CD4-positive, alpha-beta T cell (primary cell): ENCODE results near the gene COL23A1. TPM values are rescaled to one million over a fixed set of nuclear protein-coding genes. Genes with fewer than 3 reads are reported as not detected.

Source experiments
- ATAC-seq: fragments of 200-7000 bp; cut with Tn5 transposase; one replicate; pipeline ENCODE4 v1.10.0; 2022; ENCODE audit warnings: mild to moderate bottlenecking; ENCODE audit not compliant: poor library complexity
- CTCF ChIA-PET: fragments of 350-600 bp; sonication (Branson Sonifier 250); formaldehyde crosslinking; loops from one replicate; lab custom pipeline; 2021; ENCODE audit warnings: antibody characterized with exemption, inconsistent platforms; lab: Charles Lee
- POLR2A ChIA-PET: fragments of 350-600 bp; sonication (Branson Sonifier 250); formaldehyde crosslinking; loops from one replicate; lab custom pipeline; 2021; ENCODE audit warnings: antibody characterized with exemption, inconsistent platforms; lab: Charles Lee
- DNase-seq, 14 experiments: peaks; one replicate each; pipeline ENCODE4 v3.0.0-alpha.2; 2013 to 2020; ENCODE audit warnings: mixed read lengths in 2 of 14
- H3K27ac ChIP-seq, 2 donors: one replicate each; pipeline versions ENCODE4 v1.5.1 to v1.7.0; 2013; ENCODE audit warnings: low read length in 2 of 2, low read depth in 1 of 2, mild to moderate bottlenecking in 1 of 2
- H3K27me3 ChIP-seq, 2 experiments: 1 replicate in 1 of 2; 2 replicates in 1 of 2; pipeline versions ENCODE4 v1.6.1 to v1.7.0; 2013; ENCODE audit warnings: low read length in 2 of 2, control low read depth in 1 of 2, mild to moderate bottlenecking in 1 of 2, moderate library complexity in 1 of 2; ENCODE audit not compliant: insufficient read depth in 2 of 2, control insufficient read depth in 1 of 2
- H3K36me3 ChIP-seq: one replicate; pipeline ENCODE4 v1.6.1; 2013; ENCODE audit warnings: low read length, control low read depth; ENCODE audit not compliant: insufficient read depth
- H3K4me1 ChIP-seq: one replicate; pipeline ENCODE4 v1.6.1; 2013; ENCODE audit warnings: low read length, control low read depth; ENCODE audit not compliant: insufficient read depth
- H3K4me3 ChIP-seq: one replicate; pipeline ENCODE4 v1.5.1; 2013; ENCODE audit warnings: mild to moderate bottlenecking, low read length, moderate library complexity
- H3K9me3 ChIP-seq, 2 experiments: 1 replicate in 1 of 2; 2 replicates in 1 of 2; pipeline versions ENCODE4 v1.6.1 to v1.7.0; 2013; ENCODE audit warnings: low read length in 2 of 2, mild to moderate bottlenecking in 2 of 2, control low read depth in 1 of 2, moderate library complexity in 1 of 2; ENCODE audit not compliant: control insufficient read depth in 1 of 2, insufficient read depth in 1 of 2
- H3K27ac Mint-ChIP-seq: one replicate; pipeline ENCODE4 v1.8.0; 2020; ENCODE audit warnings: mixed read lengths
- H3K27me3 Mint-ChIP-seq: one replicate; pipeline ENCODE4 v1.8.0; 2021; ENCODE audit warnings: mixed read lengths
- H3K36me3 Mint-ChIP-seq: one replicate; pipeline ENCODE4 v1.8.0; 2021; ENCODE audit warnings: low read depth, mixed read lengths
- H3K4me1 Mint-ChIP-seq: one replicate; pipeline ENCODE4 v1.8.0; 2021; ENCODE audit warnings: low read depth, mixed read lengths
- H3K4me3 Mint-ChIP-seq: one replicate; pipeline ENCODE4 v1.8.0; 2020; ENCODE audit warnings: mild to moderate bottlenecking, mixed read lengths
- H3K9me3 Mint-ChIP-seq: one replicate; pipeline ENCODE4 v1.8.0; 2020; ENCODE audit warnings: mixed read lengths
- CTCF ChIP-seq: fragments of 200-600 bp; IDR thresholded peaks from one replicate; pipeline ENCODE4 v1.8.0; 2022; ENCODE audit warnings: antibody characterized with exemption, mild to moderate bottlenecking
- intact Hi-C, 2 experiments: fragments of 100-400 bp; cut with DNase I in 1 of 2; cut with micrococcal nuclease in 1 of 2; formaldehyde crosslinking; loops; one replicate each; pipeline versions ENCODE4 v1.15.1 to v1.9.0; 2023 to 2025; cut with DNase I, micrococcal nuclease
- total RNA-seq, 174 experiments: library from RNA in 2 of 174; stranded (reverse) in 2 of 174; gene quantifications; one replicate each; pipeline ENCODE4 v1.2.3 and lab custom pipeline; 2021 to 2026

The COL23A1 gene
- total RNA-seq, 2 experiments from 2014 or later, result not detected

DNA sequence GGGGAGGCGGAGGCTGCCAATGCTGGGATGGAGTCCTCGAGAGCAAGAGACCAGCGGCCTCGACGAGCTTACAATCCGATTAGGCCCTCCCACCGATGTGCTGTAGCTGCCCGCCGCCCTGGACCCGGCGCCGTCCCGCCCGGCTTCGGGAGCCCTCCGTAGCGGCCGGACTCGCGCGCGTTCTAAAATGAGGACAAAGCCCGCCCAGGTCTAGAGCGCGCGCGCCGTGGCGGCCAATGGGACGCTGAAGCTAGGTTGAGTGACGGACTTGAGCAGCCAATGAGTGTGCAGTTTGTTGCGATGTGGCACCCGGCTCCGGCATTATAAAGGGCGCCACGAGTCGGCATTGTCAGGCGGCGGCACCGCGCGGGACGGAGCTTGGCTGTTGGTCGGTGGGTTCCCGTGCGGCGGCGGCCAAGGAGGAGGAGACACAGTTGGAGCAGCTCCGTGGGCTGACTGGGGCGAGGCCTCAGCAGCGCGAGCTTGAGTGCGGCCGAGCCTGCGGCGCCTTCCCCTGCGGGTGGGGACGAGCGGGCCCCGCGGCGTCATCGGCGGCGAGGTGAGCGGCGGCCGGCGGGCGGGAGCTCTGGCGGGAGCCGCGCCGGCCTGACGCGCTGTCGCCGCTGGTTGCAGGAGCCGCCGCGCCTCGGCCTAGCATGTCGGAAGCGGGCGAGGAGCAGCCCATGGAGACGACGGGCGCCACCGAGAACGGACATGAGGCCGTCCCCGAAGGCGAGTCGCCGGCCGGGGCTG, 385.8 kb downstream of the COL23A1 start, which contains the start of gene HNRNPAB:
TSS of gene HNRNPAB (plus strand) at position 352 of the 753 bp plus-strand sequence. CDS start at position 657, 305 bp downstream.
- ATAC-seq, result peak; percentile 81
- Mint-ChIP-seq H3K9me3 (no peaks in the 10 kb centered on the region), H3K4me3 (peak within 1 kb of the TSS; percentile 100), H3K27ac (peak within 1 kb of the TSS; percentile 93), H3K27me3 (peaks cover 4% of the 10 kb centered on the region), H3K4me1 (peaks cover 40% of the 10 kb centered on the region), H3K36me3 (peaks cover 46% of the 10 kb centered on the region)
- no peak for TF ChIP-seq CTCF
- peak; percentile 93 to 99 (median 97) for DNase-seq
- intact Hi-C loops, result loop anchor here in 1 of 2 experiments (5.0 to 10.0 kb wide), 2 partner anchors 652 to 1560 kb away; partner anchors contain the start of genes FAM193B and TSPAN17
- peaks cover 32% of the 10 kb centered on the region for H3K36me3 ChIP-seq
- POLR2A ChIA-PET, result interaction anchor here (0.7 to 2.2 kb wide), 24 partner anchors 9 to 1843 kb away, joined by 3 to 19 read pairs (median 4); partner anchors contain the start of genes CLK4, FAF2, HNRNPH1 and KIAA1191
- H3K9me3 ChIP-seq, result no peaks in the 10 kb centered on the region
- no peaks in the 10 kb centered on the region for H3K27me3 ChIP-seq
- peaks cover 35% of the 10 kb centered on the region for H3K4me1 ChIP-seq
- H3K27ac ChIP-seq, result peak within 1 kb of the TSS; percentile 29 to 62
- CTCF ChIA-PET, result interaction anchor here (1.1 to 1.4 kb wide), 3 partner anchors 31 to 83 kb away, joined by 3 to 7 read pairs (median 3); partner anchors contain the start of gene NHP2
- H3K4me3 ChIP-seq, result peak within 1 kb of the TSS; percentile 97

DNA sequence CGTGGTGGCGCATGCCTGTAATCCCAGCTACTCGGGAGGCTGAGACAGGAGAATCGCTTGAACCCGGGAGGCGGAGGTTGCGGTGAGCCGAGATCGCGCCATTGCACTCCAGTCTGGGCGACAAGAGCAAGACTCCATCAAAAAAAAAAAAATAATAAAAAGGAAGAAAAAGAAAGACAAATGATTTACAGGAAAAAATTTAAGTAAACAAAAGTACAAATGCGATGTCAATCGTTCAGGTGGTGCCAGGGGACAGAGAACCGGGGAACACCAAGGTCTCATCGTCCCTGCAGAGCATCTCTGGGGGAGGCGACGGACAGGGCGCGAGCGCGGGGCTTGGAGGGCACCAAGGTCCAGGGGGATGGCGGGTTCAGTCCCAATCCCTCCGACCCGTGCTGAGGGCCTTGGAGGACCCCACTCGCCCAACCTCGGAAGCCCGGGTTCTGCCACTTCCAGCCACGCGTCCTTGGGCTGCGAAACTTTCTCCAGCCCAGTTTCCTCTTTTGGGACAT, 386.5 kb downstream of the COL23A1 start:
- H3K4me3 ChIP-seq, result peak overlapping the region; percentile 97
- intact Hi-C loops, result loop anchor here in 1 of 2 experiments (5.0 to 10.0 kb wide), 2 partner anchors 651 to 1559 kb away; partner anchors contain the start of genes FAM193B and TSPAN17
- ChIA-PET POLR2A (interaction anchor here (0.7 to 2.2 kb wide), 22 partner anchors 10 to 1842 kb away, joined by 3 to 19 read pairs (median 4); partner anchors contain the start of genes CLK4, FAF2, KIAA1191 and NHP2), CTCF (interaction anchor here (1.1 to 1.4 kb wide), 3 partner anchors 31 to 83 kb away, joined by 3 to 7 read pairs (median 3); partner anchors contain the start of gene NHP2)
- Mint-ChIP-seq H3K9me3 (no peaks in the 10 kb centered on the region), H3K27me3 (peaks cover 4% of the 10 kb centered on the region), H3K36me3 (peaks cover 40% of the 10 kb centered on the region), H3K4me3 (peak overlapping the region; percentile 100), H3K4me1 (peaks cover 38% of the 10 kb centered on the region), H3K27ac (peak overlapping the region; percentile 93)
- DNase-seq (no peak), ATAC-seq (peak; percentile 1)
- peaks cover 25% of the 10 kb centered on the region for H3K36me3 ChIP-seq
- H3K4me1 ChIP-seq, result peaks cover 35% of the 10 kb centered on the region
- H3K27me3 ChIP-seq, result no peaks in the 10 kb centered on the region
- no peaks in the 10 kb centered on the region for H3K9me3 ChIP-seq
- peak overlapping the region in 1 of 2 donors; percentile 62 for H3K27ac ChIP-seq
- TF ChIP-seq CTCF, result no peak

GRCh38 chr5:178202541-178202940, 387.7 kb downstream of the COL23A1 start:
- intact Hi-C loops, result loop anchor here in 1 of 2 experiments (5.0 to 10.0 kb wide), 2 partner anchors 650 to 1558 kb away; partner anchors contain the start of genes FAM193B and TSPAN17
- peaks cover 4% of the 10 kb centered on the region for H3K27me3 Mint-ChIP-seq
- CTCF ChIA-PET, result no interaction called here
- H3K4me3 Mint-ChIP-seq, result peak overlapping the region; percentile 75
- H3K9me3 Mint-ChIP-seq, result no peaks in the 10 kb centered on the region
- DNase-seq (peak in 1 of 14 experiments; percentile 8), ATAC-seq (no peak)
- H3K27ac Mint-ChIP-seq, result no peak overlapping the region
- peaks cover 28% of the 10 kb centered on the region for H3K36me3 Mint-ChIP-seq
- H3K4me1 ChIP-seq, result peaks cover 29% of the 10 kb centered on the region
- H3K4me3 ChIP-seq, result no peak overlapping the region
- no peaks in the 10 kb centered on the region for H3K9me3 ChIP-seq
- POLR2A ChIA-PET, result no interaction called here
- H3K27me3 ChIP-seq, result no peaks in the 10 kb centered on the region
- TF ChIP-seq CTCF, result no peak
- H3K4me1 Mint-ChIP-seq, result peaks cover 26% of the 10 kb centered on the region
- H3K36me3 ChIP-seq, result peaks cover 14% of the 10 kb centered on the region
- no peak overlapping the region for H3K27ac ChIP-seq
